Measurements from ENCODE around the gene SLC7A9. TPM values are rescaled to one million over a fixed set of nuclear protein-coding genes. Genes with fewer than 3 reads are reported as not detected.

The SLC7A9 gene
- total RNA-seq, 1 donor from 2014 or later = 0.64 TPM

DNA sequence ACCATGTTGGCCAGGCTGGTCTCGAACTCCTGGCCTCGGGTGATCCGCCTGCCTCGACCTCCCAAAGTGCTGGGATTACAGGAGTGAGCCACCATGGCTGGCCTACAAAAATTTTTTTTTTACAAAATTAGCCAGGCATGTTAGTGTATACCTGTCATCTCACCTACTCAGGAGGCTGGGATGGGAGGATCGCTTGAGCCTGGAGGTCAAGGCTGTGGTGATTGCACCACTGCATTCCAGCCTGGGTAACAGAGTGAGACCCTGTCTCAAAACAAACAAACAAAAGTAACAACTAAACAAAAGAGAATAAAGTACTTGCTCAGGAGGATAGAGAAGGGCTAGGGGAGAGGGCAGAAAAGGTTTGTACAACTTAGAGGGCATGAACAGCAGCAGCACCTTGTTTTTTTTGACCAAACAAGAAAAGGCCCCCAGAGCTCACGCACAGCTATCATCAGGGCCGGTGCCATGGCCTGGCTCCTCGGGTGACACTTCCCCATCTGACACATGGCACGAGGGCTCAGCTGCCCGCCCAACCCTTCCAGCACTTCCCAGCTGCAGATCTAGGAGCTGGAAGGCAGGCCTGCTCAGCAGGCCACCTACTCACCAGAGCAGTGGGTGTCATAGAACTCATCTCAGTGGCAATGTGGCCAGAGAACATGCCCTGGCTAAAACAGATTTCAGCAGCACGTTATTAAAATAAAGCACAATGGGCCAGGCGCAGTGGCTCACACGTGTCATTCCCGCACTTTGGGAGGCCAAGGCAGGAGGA, 8.6 kb upstream of the SLC7A9 start:
- Mint-ChIP-seq H3K4me3 (ENCODE audit: unreplicated experiment) (no peak overlapping the region), H3K27me3 (ENCODE audit: unreplicated experiment) (peaks cover 4% of the 10 kb centered on the region), H3K4me1 (ENCODE audit: low read depth, unreplicated experiment) (peaks cover 1% of the 10 kb centered on the region), H3K36me3 (ENCODE audit: unreplicated experiment) (no peaks in the 10 kb centered on the region), H3K9me3 (ENCODE audit: unreplicated experiment) (no peaks in the 10 kb centered on the region), H3K27ac (ENCODE audit: unreplicated experiment) (no peak overlapping the region)
- DNase-seq = no peak
- TF ChIP-seq, protein P1, sequence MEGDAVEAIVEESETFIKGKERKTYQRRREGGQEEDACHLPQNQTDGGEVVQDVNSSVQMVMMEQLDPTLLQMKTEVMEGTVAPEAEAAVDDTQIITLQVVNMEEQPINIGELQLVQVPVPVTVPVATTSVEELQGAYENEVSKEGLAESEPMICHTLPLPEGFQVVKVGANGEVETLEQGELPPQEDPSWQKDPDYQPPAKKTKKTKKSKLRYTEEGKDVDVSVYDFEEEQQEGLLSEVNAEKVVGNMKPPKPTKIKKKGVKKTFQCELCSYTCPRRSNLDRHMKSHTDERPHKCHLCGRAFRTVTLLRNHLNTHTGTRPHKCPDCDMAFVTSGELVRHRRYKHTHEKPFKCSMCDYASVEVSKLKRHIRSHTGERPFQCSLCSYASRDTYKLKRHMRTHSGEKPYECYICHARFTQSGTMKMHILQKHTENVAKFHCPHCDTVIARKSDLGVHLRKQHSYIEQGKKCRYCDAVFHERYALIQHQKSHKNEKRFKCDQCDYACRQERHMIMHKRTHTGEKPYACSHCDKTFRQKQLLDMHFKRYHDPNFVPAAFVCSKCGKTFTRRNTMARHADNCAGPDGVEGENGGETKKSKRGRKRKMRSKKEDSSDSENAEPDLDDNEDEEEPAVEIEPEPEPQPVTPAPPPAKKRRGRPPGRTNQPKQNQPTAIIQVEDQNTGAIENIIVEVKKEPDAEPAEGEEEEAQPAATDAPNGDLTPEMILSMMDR (IDR thresholded peaks at IDR 0.05; ENCODE audit: partially characterized antibody, unreplicated experiment) = no peak

DNA sequence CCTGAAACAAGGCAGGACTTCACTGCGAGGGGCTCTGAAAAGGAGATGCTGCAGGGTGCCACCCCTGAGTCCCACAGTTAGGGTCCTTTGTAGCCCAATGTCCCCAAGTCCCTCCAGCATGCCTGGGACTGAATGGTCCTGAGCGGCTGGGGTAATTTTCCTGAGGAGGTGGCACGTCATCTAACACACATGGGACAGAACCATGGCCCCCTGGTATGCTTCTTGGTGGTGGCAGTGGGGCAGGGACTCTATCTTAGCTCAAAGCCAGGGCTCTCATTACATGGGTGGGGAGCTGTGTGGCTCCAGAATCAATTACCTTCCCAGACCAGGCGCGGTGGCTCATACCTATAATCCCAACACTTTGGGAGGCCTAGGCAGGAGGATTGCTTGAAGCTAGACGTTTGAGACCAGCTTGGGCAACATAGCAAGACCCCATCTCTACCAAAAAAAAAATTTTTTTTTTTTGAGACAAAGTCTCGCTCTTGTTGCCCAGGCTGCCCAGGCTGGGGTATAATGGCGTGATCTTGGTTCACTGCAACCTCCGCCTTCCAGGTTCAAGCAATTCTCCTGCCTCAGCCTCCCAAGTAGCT, 7.9 kb upstream of the SLC7A9 start:
- H3K9me3 Mint-ChIP-seq (ENCODE audit: unreplicated experiment) = no peaks in the 10 kb centered on the region
- no peak for DNase-seq
- no peaks in the 10 kb centered on the region for H3K36me3 Mint-ChIP-seq (ENCODE audit: unreplicated experiment)
- no peak overlapping the region for H3K4me3 Mint-ChIP-seq (ENCODE audit: unreplicated experiment)
- H3K4me1 Mint-ChIP-seq (ENCODE audit: low read depth, unreplicated experiment) = peaks cover 1% of the 10 kb centered on the region
- no peak overlapping the region for H3K27ac Mint-ChIP-seq (ENCODE audit: unreplicated experiment)
- peaks cover 4% of the 10 kb centered on the region for H3K27me3 Mint-ChIP-seq (ENCODE audit: unreplicated experiment)
- TF ChIP-seq, protein P1 (IDR thresholded peaks at IDR 0.05; ENCODE audit: partially characterized antibody, unreplicated experiment) = no peak

DNA sequence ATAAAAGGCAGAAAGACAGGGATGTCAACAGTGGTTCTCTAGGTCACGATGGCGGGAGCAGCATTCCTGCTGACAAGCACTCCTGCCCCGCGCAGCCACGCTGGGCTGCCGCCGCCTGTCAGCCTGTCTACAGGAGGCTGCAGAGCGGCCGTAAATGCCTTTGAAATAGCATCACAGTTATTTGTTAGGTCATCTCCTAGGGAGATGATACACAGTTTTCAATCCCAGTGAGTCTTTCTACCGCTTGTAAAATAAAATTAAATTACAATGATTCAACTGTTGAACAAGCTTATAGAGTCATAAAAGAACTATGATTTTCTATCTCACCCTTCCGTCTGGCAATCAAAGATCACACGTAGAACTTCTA, 7.3 kb upstream of the SLC7A9 start:
- Mint-ChIP-seq H3K36me3 (ENCODE audit: unreplicated experiment) (no peaks in the 10 kb centered on the region), H3K4me3 (ENCODE audit: unreplicated experiment) (no peak overlapping the region), H3K27ac (ENCODE audit: unreplicated experiment) (no peak overlapping the region), H3K4me1 (ENCODE audit: low read depth, unreplicated experiment) (peaks cover 1% of the 10 kb centered on the region), H3K9me3 (ENCODE audit: unreplicated experiment) (no peaks in the 10 kb centered on the region), H3K27me3 (ENCODE audit: unreplicated experiment) (peaks cover 4% of the 10 kb centered on the region)
- DNase-seq = no peak
- TF ChIP-seq, protein P1 (IDR thresholded peaks at IDR 0.05; ENCODE audit: partially characterized antibody, unreplicated experiment) = no peak

GRCh38 chr19:32876236-32876918, 6.8 kb upstream of the SLC7A9 start:
- Mint-ChIP-seq H3K27me3 (ENCODE audit: unreplicated experiment) (peaks cover 4% of the 10 kb centered on the region), H3K4me3 (ENCODE audit: unreplicated experiment) (no peak overlapping the region), H3K36me3 (ENCODE audit: unreplicated experiment) (no peaks in the 10 kb centered on the region), H3K9me3 (ENCODE audit: unreplicated experiment) (no peaks in the 10 kb centered on the region), H3K27ac (ENCODE audit: unreplicated experiment) (no peak overlapping the region), H3K4me1 (ENCODE audit: low read depth, unreplicated experiment) (peaks cover 1% of the 10 kb centered on the region)
- TF ChIP-seq, protein P1 (IDR thresholded peaks at IDR 0.05; ENCODE audit: partially characterized antibody, unreplicated experiment) = no peak
- DNase-seq = no peak

DNA sequence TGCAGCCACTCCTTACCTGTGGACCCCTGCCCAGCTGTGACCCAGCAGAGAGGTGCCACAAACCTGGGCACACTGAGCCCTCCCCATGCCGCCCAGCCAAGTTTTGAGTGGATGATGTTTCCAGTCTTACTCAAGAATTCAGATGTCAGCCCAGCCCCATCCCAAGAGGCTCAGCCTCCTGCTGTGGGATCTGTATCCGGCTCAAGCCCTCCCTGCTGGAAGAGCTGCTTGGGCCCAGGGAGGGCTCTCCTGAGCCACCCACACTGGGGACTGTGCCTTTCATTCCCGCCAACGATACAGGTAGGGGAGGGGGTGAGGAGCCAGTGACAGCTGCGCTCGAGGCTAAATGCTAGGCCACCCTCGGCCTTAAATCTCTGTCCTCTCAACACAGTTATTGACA, 5.9 kb upstream of the SLC7A9 start:
- TF ChIP-seq, protein P1 (IDR thresholded peaks at IDR 0.05; ENCODE audit: partially characterized antibody, unreplicated experiment) = no peak
- Mint-ChIP-seq H3K9me3 (ENCODE audit: unreplicated experiment) (no peaks in the 10 kb centered on the region), H3K27ac (ENCODE audit: unreplicated experiment) (no peak overlapping the region), H3K4me3 (ENCODE audit: unreplicated experiment) (no peak overlapping the region), H3K36me3 (ENCODE audit: unreplicated experiment) (no peaks in the 10 kb centered on the region), H3K27me3 (ENCODE audit: unreplicated experiment) (peaks cover 4% of the 10 kb centered on the region), H3K4me1 (ENCODE audit: low read depth, unreplicated experiment) (peaks cover 1% of the 10 kb centered on the region)
- no peak for DNase-seq
